Measurements from ENCODE around the gene LIPK. TPM values are rescaled to one million over a fixed set of nuclear protein-coding genes. Genes with fewer than 3 reads are reported as not detected.

The LIPK gene
- total and polyA plus RNA-seq, 2 of the 8 experiments (the other 6 are each of a cell fraction or from before 2014, with no cell fraction given), result not detected

DNA sequence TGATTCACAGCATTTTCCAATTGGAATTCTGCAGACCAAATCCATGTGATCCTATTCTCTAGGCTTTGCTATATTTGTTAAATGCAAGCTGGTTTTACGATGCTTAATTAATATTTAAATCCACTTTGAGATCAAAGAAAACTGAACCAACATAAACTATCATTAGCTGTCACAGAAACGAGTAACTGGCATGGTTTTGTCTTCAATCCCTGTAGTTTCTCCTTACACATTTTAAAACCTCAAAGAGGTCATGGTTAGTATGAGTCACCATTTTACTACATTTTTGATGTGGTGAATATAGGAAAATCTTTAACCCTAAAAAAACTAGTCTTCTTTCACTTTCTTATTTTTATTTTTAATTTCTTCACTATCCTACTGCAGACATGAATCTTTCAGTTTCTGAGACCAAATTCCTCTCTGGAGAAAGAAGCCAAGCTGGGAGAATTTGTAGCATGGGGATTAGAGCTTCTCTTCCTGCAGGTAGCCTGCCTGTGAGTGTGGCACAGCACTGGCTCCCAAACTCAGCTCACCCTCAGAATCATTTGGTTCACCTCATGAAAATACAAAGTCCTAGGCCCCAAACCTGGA is 87.8 kb downstream of the LIPK start (continued):
- TF ChIP-seq KDM5A (IDR thresholded peaks at IDR 0.05; ENCODE audit: low read length), result no peak

Data from H1 (cell line).